Esophagus squamous epithelium (tissue), 5 donors: ENCODE results near the gene CD55. TPM values are rescaled to one million over a fixed set of nuclear protein-coding genes. Genes with fewer than 3 reads are reported as not detected.

ENCODE experiments used
- DNase-seq: peaks from one replicate; lab custom pipeline; 2025; lab: John Stamatoyannopoulos, UW
- H3K27ac ChIP-seq, 4 donors: fragments of 200-600 bp; sonication (generic); one replicate each; pipeline ENCODE4 v1.5.1; 2016 to 2019; ENCODE audit warnings: mild to moderate bottlenecking in 1 of 4
- H3K27me3 ChIP-seq, 4 donors: fragments of 200-600 bp; sonication (generic); 1 replicate in 3 of 4; 2 replicates in 1 of 4; pipeline versions ENCODE4 v1.5.1 to v1.6.0; 2017 to 2021; ENCODE audit warnings: antibody characterized with exemption in 1 of 4
- H3K36me3 ChIP-seq, 3 donors: fragments of 200-600 bp; sonication (generic); one replicate each; pipeline ENCODE4 v1.5.1; 2016 to 2019
- H3K4me1 ChIP-seq, 3 donors: fragments of 200-600 bp; sonication (generic); one replicate each; pipeline ENCODE4 v1.5.1; 2017 to 2019
- H3K4me3 ChIP-seq, 4 donors: fragments of 200-600 bp; sonication (generic); 1 replicate in 3 of 4; 2 replicates in 1 of 4; pipeline ENCODE4 v1.5.1; 2016 to 2019; ENCODE audit warnings: mild to moderate bottlenecking in 2 of 4, moderate library complexity in 1 of 4
- H3K9me3 ChIP-seq, 3 donors: fragments of 200-600 bp; sonication (generic); one replicate each; pipeline ENCODE4 v1.5.1; 2016 to 2019
- POLR2A ChIP-seq, 4 donors: fragments of 450-650 bp; IDR thresholded peaks; one replicate each; pipeline ENCODE4 v1.6.1; 2017; ENCODE audit warnings: antibody characterized with exemption in 4 of 4, mild to moderate bottlenecking in 4 of 4, moderate library complexity in 3 of 4
- WGBS, 2 donors: methylation state at CpG; one replicate each; pipeline ENCODE4 v1.1.5; 2018; 5-methylcytosine and 5-hydroxymethylcytosine counted together
- intact Hi-C: fragments of 100-400 bp; cut with DNase I; formaldehyde crosslinking; loops from one replicate; pipeline ENCODE4 v1.15.0; 2022
- total RNA-seq, 4 donors: library from RNA; depleted of rRNA; stranded (reverse); fragments of >200 nt; gene quantifications; one replicate each; pipeline ENCODE4 v1.1.0, GENCODE V29; 2016
- TF ChIP-seq, protein P1 (sequence below), 6 experiments: fragments of 450-650 bp in 4 of 6; fragments of 200-600 bp in 2 of 6; sonication (generic) in 2 of 6; IDR thresholded peaks; one replicate each; pipeline ENCODE4 v1.5.1; 2016 to 2019; ENCODE audit warnings: antibody characterized with exemption in 6 of 6, mild to moderate bottlenecking in 4 of 6, moderate library complexity in 4 of 6
- donor health status: DM: yes; HTN: yes; CAD: no.

CD55 gene
- total RNA-seq, 4 donors from 2014 or later = 36.5 to 100 (median 72.2) TPM

DNA sequence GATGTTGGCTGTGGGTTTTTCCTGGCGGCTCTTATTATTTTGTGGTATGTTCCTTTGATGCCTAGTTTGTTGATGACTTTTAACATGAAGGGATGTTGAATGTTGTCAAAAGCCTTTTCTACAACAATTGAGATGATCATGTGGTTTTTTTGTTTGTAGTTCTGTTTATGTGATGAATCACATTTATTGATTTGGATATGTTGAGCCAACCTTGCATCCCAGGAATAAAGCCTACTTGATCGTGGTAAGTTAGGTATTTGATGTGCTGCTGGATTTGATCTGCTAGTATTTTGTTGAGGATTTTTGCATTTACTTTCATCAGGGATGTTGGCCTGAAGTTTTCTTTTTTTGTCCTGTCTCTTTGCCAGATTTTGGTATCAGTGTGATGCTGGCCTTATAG is 28.5 kb downstream of the CD55 start:
- Histone ChIP-seq H3K27me3 (no peaks in the 10 kb centered on the region), H3K27ac (no peak overlapping the region), H3K36me3 (peaks cover 0 to 70% (median 5%) of the 10 kb centered on the region in 3 donors), H3K4me1 (no peaks in the 10 kb centered on the region), H3K9me3 (no peaks in the 10 kb centered on the region), H3K4me3 (no peak overlapping the region)
- TF ChIP-seq, protein P1, sequence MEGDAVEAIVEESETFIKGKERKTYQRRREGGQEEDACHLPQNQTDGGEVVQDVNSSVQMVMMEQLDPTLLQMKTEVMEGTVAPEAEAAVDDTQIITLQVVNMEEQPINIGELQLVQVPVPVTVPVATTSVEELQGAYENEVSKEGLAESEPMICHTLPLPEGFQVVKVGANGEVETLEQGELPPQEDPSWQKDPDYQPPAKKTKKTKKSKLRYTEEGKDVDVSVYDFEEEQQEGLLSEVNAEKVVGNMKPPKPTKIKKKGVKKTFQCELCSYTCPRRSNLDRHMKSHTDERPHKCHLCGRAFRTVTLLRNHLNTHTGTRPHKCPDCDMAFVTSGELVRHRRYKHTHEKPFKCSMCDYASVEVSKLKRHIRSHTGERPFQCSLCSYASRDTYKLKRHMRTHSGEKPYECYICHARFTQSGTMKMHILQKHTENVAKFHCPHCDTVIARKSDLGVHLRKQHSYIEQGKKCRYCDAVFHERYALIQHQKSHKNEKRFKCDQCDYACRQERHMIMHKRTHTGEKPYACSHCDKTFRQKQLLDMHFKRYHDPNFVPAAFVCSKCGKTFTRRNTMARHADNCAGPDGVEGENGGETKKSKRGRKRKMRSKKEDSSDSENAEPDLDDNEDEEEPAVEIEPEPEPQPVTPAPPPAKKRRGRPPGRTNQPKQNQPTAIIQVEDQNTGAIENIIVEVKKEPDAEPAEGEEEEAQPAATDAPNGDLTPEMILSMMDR (IDR thresholded peaks at IDR 0.05) = no peak
- no peak for TF ChIP-seq POLR2A (IDR thresholded peaks at IDR 0.05)
- intact Hi-C loops = no loop called here
- no peak for DNase-seq
- 91 to 100% methylated on average over 2 of the region's 2 CpGs for WGBS, 2 donors

DNA sequence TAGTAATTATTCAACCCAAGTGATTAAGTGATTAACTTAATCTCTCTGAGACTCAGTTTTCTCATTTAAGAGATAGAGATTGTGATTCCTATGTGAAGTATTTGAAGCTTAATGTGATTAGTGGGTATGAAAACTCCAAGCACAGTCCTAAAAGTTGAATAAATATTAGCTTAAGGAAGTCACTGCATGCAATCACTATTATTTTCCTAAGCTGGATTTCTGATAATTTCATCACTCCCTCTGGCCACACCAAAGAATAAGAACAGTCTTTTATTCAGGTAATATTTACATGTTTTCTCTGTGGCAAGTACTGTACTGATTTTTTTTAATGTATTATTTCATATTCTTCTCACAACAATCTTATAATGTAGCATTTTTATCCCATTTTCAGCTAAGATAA is 31.1 kb downstream of the CD55 start:
- Histone ChIP-seq H3K4me3 (no peak overlapping the region), H3K36me3 (peaks cover 0 to 47% (median 0%) of the 10 kb centered on the region in 3 donors), H3K27ac (no peak overlapping the region), H3K27me3 (no peaks in the 10 kb centered on the region), H3K9me3 (no peaks in the 10 kb centered on the region), H3K4me1 (no peaks in the 10 kb centered on the region)
- TF ChIP-seq, protein P1 (IDR thresholded peaks at IDR 0.05) = no peak
- intact Hi-C loops = no loop called here
- DNase-seq = no peak

DNA sequence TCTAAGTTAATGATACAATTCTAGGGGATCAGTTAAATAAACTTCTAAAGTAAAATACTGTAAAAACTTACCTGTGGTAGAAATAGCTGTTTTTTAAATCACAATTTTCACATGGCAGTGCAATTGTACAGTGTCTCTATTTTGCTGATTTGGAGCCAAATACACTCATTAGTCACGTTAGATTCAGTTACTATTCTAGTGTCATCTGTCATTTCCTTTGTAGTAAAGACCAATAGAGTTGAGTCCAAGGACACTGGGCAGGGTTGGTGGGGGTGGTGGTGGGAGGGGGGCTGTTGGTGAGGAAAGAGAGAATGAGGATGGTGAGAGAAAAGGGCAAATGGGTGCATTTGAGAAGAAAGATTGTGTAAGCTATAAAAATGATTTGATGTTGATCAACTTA is 33.6 kb downstream of the CD55 start:
- Histone ChIP-seq H3K36me3 (peaks cover 0 to 29% (median 0%) of the 10 kb centered on the region in 3 donors), H3K27ac (no peak overlapping the region), H3K4me1 (no peaks in the 10 kb centered on the region), H3K4me3 (no peak overlapping the region), H3K9me3 (no peaks in the 10 kb centered on the region), H3K27me3 (no peaks in the 10 kb centered on the region)
- intact Hi-C loops = no loop called here
- DNase-seq = no peak
- WGBS, 2 donors = 26 to 40% methylated on average over 1 of the region's 1 CpG
- TF ChIP-seq POLR2A (IDR thresholded peaks at IDR 0.05) = no peak
- TF ChIP-seq, protein P1 (IDR thresholded peaks at IDR 0.05) = no peak

DNA sequence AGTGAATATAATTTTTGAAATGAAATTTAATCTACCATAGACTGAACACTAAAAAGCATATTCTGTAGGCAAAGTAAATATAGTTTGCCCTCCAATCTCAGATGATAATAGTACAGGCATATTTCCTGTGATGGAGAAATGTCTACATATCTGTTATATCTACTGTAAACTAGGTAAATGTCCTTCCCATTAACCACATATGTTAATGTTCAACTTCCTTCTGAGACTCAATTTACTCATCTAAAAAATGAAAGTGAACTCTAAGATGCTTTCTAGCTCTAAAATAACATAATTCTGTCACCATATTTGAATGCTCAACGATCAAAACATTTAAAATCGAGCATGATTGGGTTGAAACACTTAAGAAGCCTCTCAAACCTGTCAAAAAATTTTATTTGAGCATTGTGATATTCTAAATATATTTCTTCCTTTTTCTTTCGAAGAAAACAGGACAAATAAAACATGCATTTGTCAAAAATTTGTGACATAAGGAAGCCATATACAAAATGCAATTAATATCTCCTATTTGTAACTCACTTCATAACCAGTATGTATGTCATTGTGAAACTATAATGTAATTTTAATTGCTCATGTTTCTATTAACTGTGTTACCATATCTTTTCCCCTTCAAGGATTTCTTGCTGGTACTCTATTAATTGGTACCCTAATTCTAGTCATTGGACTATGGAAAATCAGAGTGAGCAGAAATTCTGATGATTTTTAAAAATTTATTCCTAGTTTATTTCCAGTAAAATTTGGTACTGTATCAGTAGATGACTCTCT is 34.2 kb downstream of the CD55 start:
- no peak for DNase-seq
- Histone ChIP-seq H3K9me3 (no peaks in the 10 kb centered on the region), H3K4me3 (no peak overlapping the region), H3K4me1 (no peaks in the 10 kb centered on the region), H3K27ac (no peak overlapping the region), H3K27me3 (no peaks in the 10 kb centered on the region), H3K36me3 (peaks cover 0 to 24% (median 0%) of the 10 kb centered on the region in 3 donors)
- intact Hi-C loops = no loop called here
- TF ChIP-seq, protein P1 (IDR thresholded peaks at IDR 0.05) = no peak
- no peak for TF ChIP-seq POLR2A (IDR thresholded peaks at IDR 0.05)
- WGBS, 2 donors = 80 to 81% methylated on average over 3 of the region's 3 CpGs

DNA sequence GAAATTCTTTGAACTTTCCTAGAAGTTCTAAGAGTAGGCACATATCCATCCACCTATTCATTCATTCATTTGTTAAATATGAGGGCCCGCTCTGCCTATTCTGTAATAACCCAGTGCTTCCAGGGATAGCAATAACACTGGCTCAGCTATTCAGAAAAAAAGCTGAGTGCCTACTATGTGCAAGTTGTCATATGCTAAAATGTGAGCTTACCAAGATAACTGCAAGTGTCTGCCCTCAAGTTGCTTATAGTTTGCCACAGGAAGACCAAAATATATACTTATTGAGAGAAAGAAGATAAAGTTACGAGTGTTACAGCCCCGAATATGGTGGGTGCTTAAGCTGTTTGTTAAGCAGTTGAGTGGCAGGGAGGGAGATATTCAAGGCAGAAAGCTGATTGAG is 39.6 kb downstream of the CD55 start:
- DNase-seq = no peak
- intact Hi-C loops = no loop called here
- Histone ChIP-seq H3K4me1 (no peaks in the 10 kb centered on the region), H3K27ac (no peak overlapping the region), H3K27me3 (no peaks in the 10 kb centered on the region), H3K4me3 (no peak overlapping the region), H3K36me3 (peaks cover 0 to 30% (median 3%) of the 10 kb centered on the region in 3 donors), H3K9me3 (no peaks in the 10 kb centered on the region)
- TF ChIP-seq, protein P1 (IDR thresholded peaks at IDR 0.05) = no peak
- no peak for TF ChIP-seq POLR2A (IDR thresholded peaks at IDR 0.05)
- WGBS, 2 donors = 63 to 79% methylated on average over 3 of the region's 3 CpGs
